Adipose tissue (tissue), 3 donors: ENCODE results near the gene POTEH. TPM values are rescaled to one million over a fixed set of nuclear protein-coding genes. Genes with fewer than 3 reads are reported as not detected.
"Not testable (repeated sequence)": the region's sequence is repeated elsewhere in the genome, so short reads cannot be mapped to it uniquely, and the experiment has no call there.

ENCODE experiments used
- H3K27ac ChIP-seq: one replicate; pipeline ENCODE4 v1.5.1; 2013; ENCODE audit warnings: low read depth, low read length
- WGBS, 3 donors: extraction: QIAGEN DNeasy Blood & Tissue Kit; methylation state at CpG; one replicate each; pipeline ENCODE4 v1.1.7; 2013; 5-methylcytosine and 5-hydroxymethylcytosine counted together
- polyA plus RNA-seq, 3 donors: library from polyadenylated mRNA; stranded (reverse); fragments of 200-250 nt; gene quantifications; one replicate each; pipeline ENCODE4 v1.2.3, GENCODE V29; 2013
- donor health status: healthy with polysubstance abuse.
- donor health status: Bipolar disorder and iron deficiency.
- donor health status: healthy.

POTEH gene
- not detected for polyA plus RNA-seq

DNA sequence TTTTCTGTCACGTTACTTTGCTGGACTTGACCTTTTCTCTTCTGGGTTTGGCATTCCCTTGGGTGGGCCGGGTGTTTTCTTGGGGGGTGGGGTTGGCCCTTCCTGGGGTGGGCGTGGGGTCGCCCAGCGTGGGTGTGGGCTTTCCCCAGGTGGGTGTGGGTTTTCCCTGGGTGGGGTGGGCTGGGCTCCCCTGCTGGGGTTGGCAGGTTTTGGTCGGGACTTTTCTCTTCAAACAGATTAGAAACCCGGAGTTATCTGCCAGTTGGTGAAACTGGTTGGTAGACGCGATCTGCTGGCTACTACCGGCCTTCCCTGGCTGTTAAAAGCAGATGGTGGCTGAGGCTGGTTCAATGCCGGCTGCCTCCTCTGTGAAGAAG lies at the start of gene POTEH:
Gene POTEH, plus strand, starts transcription at position 278 of the 377 bp plus-strand sequence. Its CDS starts 52 bp downstream, at position 330.
- WGBS, 3 donors = 86 to 90% (median 86%) methylated on average over 7 of the region's 11 CpGs
- H3K27ac ChIP-seq = not testable (repeated sequence)

DNA sequence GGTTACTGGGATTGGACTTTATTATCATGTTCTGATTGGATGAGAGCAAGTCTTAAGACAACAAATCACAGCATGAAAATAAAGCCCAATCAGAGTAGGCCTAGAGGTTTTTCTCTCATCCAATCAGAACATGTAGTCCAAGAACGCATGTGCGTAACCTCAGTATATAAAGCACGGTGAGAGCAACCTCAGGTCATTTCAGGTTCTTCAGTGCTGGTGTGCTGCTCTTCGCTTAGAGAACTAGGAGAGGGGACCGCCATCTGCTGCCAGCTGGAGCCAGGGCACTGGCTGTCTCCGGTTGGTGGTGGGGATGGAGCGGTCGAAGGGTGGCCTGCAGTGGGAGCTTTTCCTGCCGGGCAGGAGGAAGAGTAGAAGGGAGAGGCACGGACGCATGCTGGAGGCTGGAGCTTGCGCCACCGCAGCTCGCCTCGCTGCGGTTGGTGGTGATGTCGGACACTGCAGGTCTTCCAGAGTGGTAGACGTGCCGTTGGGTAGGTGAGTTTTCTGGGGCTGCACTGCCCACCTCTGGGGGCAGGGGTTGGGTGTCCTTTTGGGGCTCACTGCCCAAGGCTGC lies 47.5 kb upstream of the POTEH start:
- not testable (repeated sequence) for H3K27ac ChIP-seq
- 82 to 93% methylated on average over 5 of the region's 19 CpGs; no CpG with 5 or more reads in 1 of the 3 donors for whole genome bisulfite sequencing, 3 donors

DNA sequence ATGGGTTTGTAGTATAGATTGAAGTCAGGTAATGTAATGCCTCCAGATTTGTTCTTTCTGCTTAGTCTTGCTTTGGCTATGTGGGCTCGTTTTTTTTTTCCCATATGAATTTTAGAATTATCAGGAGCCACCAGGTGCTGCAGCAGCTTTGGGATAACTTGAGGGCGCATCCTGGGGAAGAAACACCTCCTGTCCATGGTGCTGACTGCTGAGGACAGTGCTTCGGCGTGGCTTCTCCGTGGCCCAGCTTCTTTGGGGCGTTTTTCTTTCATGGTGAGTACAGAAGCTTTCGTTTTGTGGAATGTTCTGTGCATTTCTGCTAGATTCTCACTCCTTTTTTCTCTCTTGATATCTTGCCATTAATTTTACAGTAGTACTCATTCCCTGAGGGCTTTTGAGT lies 37.9 kb upstream of the POTEH start:
- 49 to 56% (median 50%) methylated on average over 5 to 6 of the region's 7 CpGs for WGBS, 3 donors
- H3K27ac ChIP-seq = not testable (repeated sequence)

DNA sequence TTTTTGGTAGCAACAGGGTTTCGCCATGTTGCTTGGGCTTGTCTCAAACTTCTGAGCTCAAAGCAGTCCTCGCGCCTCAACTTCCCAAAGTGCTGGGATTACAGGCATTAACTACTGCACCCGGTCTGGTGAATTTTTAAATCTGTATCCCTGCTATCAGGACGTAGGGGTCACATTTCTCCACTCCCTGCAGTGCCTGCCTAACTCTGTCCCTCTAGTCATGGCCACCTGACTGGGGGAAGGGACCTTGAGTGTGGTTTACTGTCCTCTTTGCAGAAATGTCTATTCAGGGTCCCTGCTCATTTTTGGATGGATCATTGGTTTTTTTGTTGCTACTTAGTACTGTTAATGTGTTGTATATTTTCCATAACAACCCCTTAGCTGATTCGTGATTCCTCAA lies 37.1 kb upstream of the POTEH start:
- not testable (repeated sequence) for H3K27ac ChIP-seq
- WGBS, 3 donors = no CpG with 5 or more reads among the region's 6 CpGs

DNA sequence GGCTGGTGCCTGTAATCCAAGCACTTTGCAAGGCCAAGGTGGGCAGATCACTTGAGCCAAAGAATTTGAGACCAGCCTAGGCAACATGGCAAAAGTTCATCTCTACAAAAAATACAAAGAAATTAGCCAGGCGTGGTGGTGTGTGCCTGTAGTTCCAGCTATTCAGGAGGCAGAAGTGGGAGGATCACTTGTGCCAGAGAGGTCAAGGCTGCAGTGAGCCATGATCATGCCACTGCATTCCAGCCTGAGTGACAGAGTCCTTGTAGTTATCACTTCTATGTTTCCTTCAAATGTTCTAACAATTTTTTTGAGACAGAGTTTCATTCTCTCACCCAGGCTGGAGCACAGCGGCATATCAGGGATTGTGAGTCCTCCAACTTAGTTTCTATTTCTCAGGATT lies 36.6 kb upstream of the POTEH start:
- H3K27ac ChIP-seq = not testable (repeated sequence)
- WGBS, 3 donors = 63 to 65% (median 63%) methylated on average over 2 of the region's 2 CpGs

DNA sequence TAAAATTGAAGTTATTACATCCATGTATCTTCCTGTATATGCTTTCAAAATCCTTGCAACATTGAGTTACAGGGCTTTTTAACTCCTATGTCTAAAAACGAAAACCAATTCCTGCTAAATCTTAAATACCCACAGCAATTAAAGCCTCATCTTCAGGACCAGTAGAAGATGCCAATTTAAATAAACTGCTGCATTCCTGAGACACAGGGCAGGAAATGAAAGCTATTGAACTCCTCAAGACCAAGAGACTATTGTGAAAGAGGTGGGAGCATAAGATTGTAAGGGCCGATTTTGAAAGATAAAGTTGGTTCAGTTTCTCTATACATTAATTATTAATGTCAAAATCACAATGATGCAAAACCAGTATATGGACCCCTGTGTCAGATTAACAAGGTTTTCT lies 28.7 kb upstream of the POTEH start:
- not testable (repeated sequence) for H3K27ac ChIP-seq
- WGBS, 3 donors = no CpG with 5 or more reads among the region's 2 CpGs

DNA sequence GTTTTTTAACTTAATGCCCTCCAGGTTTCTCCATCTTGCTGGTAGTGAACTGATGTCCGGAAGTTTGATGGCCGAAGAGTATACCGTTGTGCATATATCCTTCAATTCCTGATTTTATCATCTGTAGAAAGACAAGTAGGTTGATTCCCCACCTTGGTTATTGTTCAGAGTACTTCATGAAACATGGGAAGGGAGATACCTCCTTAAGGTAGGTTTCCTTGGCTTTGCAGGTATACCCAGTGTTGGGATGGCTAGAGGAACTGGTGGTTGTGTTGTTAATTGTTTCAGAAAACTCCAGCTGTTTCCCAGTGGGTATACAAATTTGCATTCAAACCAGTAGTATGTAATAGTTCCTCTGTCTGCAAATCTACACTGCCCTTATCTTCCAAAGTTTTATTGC lies 25.1 kb upstream of the POTEH start:
- WGBS, 3 donors = 100% methylated on average over 1 of the region's 3 CpGs; no CpG with 5 or more reads in 1 of the 3 donors
- H3K27ac ChIP-seq = not testable (repeated sequence)

DNA sequence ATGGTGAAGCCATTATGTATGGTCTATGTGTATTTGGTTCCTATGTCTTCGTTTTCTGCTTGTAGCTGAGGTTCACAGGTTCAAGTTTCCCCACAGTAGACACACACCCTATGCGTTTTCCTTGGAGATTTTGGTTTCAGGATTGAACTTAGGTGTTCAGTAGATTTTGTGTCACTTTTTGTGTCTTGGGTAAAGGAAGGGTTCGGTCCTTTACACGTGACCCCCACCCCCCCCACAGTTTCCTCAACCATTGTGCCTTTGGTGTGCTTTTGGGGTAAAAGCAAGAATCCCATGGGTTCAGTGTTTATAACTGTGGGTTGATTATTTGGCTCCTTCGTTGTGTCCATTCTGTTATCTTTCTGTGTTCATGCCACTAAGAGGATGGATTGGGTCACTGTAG lies 24.3 kb upstream of the POTEH start:
- 46 to 58% (median 51%) methylated on average over 5 of the region's 5 CpGs for WGBS, 3 donors

DNA sequence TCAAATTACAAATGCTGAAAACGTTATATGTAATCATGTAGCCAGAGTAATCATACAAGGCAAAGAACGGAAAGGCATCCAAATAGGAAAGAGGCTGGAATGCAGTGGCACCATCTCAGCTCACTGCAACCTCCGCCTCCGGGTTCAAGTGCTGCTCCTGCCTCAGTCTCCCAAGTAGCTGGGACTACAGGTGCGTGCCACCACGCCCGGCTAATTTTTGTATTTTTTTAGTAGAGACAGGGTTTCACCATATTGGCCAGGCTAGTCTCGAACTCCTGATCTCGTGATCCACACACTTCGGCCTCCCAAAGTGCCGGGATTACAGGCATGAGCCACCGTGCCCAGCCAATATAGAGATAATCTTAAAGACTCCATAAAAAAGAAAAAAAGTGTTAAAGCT lies 20.4 kb upstream of the POTEH start:
- not testable (repeated sequence) for H3K27ac ChIP-seq
- 77 to 91% (median 86%) methylated on average over 5 to 8 of the region's 12 CpGs for WGBS, 3 donors

More for the DNA sequence above, 24.3 kb upstream of the POTEH start:
- not testable (repeated sequence) for H3K27ac ChIP-seq

DNA sequence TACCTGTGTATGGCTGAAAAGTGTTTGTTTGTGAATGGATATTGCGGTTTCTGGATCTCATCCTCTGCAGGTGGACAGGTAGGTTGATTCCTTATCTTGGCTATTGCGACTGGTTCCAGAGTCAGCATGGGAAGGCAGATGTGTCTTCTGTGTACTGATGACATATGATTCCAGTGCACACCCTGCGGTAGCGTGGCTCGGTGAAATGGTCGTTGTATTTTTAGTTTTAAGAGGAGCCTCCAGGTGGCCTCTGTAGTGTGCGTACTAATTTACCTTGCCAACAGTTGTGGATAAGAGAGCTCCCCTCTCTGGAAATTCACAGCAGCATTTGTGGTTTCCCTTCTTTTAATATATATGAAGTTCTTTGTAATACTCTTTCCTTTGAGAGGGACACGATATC lies 10.1 kb upstream of the POTEH start:
- H3K27ac ChIP-seq = not testable (repeated sequence)
- WGBS, 3 donors = 87 to 93% (median 91%) methylated on average over 6 of the region's 8 CpGs

DNA sequence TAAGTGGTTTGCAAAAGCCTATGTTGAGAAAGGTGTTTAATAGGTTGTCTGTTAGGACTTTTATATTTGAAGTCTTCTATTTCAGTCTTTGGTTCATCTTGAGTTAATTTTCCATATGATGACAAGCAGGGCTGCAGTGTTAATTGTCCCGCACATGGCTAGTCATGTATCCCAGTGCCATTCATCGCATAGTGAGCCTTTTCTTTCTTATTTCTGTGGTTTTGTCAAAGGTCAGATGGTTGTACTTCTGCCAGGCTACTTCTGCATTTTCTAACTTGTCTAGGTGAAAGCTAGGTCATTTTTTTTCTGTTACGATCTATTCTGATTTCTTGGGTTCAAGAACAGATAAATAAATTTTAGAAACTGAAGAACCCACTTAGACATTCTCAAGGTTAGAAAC lies 5.7 kb upstream of the POTEH start:
- not testable (repeated sequence) for H3K27ac ChIP-seq
- 82 to 96% (median 90%) methylated on average over 2 of the region's 3 CpGs for WGBS, 3 donors

DNA sequence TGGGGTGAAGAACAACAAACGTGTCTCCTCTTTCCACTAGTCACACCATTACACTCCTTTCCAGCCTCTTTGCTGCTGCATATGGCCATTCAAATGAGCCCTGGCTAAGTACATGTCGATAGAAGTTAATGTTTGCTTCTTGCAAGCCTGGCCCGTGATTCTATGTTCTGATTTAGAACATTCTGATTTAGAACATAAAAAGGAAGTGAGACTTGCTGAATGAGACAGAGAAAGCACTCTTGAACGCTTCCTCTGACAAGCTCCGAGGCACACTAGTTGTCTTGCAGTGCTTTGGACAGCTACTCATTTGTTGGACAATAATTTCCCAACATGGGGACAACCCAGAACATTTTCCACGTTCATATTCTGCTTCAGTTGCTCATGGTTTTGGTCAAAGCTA lies 5.1 kb upstream of the POTEH start:
- not testable (repeated sequence) for H3K27ac ChIP-seq
- no CpG with 5 or more reads among the region's 6 CpGs for WGBS, 3 donors

DNA sequence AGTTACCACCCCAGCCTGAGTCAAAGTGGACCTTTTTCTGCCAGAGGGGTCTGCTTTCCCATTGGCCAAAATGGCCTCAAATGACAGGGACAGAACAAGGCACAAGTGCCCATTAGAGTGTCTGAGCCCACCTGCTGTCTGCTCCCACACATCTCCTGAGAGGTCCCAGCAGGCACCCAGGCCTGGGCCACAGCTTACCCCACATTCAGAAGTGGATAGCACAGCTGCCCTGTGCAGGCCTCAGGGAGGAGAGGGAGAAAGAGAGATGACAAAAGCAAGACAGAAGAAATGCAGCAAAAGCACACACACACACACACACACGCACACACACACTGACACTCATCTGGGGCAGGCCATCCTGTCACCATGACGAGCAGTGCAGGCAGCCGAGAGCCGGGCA lies 4.2 kb upstream of the POTEH start:
- H3K27ac ChIP-seq = not testable (repeated sequence)
- 59 to 80% (median 75%) methylated on average over 3 to 4 of the region's 4 CpGs for WGBS, 3 donors

DNA sequence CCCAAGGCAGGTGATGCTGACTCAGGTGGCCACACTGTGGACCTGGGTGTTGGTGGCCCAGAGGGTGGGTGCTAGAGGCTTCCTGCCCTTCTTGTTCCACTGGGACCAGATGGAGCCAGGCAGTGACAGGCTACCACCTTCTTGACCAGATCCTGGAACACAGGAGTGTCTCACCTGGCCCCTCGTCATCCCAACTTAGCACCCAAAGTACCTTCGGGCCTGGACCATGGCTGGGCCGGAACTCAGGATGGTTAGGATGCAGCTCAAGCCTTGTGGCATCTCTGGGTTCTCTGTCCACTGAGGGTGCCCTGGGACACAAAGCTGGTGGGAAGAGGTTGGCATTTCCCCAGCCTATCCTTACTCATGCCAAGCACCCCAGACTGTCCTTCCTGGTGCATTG lies 2.7 kb upstream of the POTEH start:
- 63 to 75% (median 70%) methylated on average over 3 of the region's 3 CpGs for WGBS, 3 donors
- H3K27ac ChIP-seq = not testable (repeated sequence)

DNA sequence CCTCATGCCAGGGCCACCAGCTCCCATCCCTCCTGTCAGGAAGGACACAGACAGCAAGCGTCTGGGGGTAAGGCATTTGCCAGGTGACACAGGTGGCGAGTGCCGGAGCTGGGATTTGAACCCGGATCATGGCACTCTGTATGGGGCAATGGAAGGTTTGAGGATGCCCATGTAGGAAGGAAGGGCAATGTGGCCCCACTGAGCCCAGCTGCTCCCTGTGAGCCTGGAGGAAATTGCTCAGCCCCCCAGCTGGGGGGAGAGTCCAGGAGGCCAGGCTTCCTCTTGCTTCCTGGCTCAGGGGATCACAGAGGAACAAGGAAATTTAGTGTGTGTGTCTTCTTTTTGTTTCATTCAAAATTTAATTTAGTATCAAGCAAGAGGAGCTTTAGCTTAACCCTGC lies 2.1 kb upstream of the POTEH start:
- WGBS, 3 donors = 82 to 86% (median 83%) methylated on average over 4 of the region's 4 CpGs
- H3K27ac ChIP-seq = not testable (repeated sequence)

DNA sequence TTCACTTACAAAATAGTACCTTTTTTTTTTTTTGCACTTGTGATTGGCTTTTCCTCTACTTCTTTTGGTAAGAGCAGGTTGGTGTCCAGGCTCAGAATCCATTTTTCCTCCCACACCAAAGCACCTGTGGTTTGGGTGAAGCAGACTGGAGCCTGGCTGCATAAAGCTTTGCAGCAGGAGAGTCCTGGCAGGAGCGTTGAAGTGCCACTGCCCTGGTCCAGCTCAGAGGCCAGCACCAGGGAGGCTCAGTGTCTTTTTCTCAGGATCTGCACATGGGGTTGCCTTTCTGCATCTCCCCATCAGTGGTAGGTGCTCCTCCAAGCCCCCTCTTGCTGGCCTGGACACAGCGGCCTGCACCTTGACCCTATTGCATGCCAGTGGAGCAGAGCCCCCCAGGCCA lies 1.7 kb upstream of the POTEH start:
- H3K27ac ChIP-seq = not testable (repeated sequence)
- 68 to 85% (median 74%) methylated on average over 1 of the region's 2 CpGs for WGBS, 3 donors

DNA sequence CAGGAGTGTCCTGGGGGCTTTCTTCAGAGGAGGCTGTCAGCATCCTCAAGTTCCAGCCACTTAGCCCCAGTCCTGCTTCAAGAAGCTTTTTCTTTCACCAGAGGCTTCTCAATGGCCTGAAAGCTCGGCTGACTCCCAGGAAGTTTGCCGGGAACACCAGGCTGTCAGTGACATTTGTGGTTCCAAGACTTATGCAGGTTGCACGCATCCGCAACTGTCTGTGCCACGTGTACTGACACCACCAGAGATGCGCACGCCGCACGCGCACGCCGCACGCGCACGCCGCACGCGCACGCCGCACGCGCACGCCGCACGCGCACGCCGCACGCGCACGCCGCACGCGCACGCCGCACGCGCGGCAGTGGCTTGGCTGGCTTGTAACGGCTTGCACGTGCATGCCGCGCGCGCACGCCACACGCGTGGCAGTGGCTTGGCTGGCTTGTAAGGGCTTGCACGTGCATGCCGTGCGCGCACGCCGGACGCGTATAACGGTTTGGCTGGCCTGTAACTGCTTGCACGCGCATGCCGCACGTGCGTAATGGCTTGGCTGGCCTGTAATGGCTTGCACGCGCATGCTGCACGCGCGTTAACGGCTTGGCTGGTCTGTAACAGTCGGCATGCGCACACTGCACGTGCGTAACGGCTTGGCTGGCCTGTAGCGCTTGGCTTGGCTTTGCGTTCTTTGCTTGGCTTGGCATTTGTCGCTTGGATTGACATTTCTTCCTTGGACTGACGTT lies 646 bp upstream of the POTEH start:
- whole genome bisulfite sequencing, 3 donors = 82 to 88% (median 87%) methylated on average over 66 to 77 of the region's 77 CpGs
- H3K27ac ChIP-seq = not testable (repeated sequence)

DNA sequence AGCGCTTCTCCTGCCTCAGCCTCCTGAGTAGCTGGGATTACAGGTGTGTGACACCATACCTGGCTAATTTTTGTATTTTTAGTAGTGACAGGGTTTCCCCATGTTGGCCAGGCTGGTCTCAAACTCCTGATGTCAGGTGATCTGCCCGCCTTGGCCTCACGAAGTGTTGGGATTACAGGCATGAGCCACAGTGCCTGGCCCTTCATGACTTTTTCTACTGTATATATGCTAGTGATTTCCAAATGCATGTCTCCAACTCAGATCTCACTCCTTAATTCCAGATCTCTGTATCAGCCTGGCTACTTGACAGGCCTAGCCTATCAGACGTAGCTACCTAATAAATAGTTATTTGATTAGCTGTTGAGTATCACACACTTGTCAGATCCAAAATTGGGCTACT lies 23.8 kb downstream of the POTEH start:
- 69 to 80% (median 77%) methylated on average over 2 of the region's 4 CpGs for WGBS, 3 donors
- not testable (repeated sequence) for H3K27ac ChIP-seq

DNA sequence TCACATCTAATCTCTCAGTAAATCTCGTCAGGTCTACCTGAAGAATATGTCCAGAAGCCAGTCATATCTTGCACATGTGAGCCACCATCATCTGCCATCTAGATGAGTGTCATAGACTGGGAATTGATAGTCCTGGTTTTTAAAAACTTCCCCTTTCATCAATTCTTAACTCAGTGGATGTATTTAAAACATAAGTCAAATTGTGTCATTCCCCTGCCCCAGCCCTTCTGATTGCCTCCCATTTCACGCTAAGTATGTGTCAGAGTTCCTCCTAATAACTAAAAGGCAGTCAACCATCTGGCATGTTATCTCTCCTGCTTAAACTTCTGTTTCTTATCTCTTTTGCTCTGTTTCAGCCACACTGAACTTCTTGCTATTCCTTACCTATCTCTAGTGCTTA lies 24.3 kb downstream of the POTEH start:
- 24 to 43% (median 32%) methylated on average over 1 to 2 of the region's 2 CpGs for WGBS, 3 donors
- not testable (repeated sequence) for H3K27ac ChIP-seq

DNA sequence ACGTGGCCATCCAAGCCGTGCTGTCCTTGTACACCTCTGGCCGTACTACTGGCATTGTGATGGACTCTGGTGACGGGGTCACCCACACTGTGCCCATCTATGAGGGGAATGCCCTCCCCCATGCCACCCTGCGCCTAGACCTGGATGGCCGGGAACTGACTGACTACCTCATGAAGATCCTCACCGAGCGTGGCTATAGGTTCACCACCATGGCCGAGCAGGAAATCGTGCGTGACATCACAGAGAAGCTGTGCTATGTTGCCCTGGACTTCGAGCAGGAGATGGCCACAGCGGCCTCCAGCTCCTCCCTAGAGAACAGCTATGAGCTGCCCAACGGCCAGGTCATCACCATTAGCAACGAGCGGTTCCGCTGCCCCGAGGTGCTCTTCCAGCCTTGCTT lies 32.1 kb downstream of the POTEH start:
- not testable (repeated sequence) for H3K27ac ChIP-seq
- WGBS, 3 donors = 73 to 90% (median 83%) methylated on average over 6 to 9 of the region's 18 CpGs
